GM18511 (cell line): Measurements from ENCODE around the gene ALAS1.

Experiments
- ATAC-seq: cut with Tn5 transposase; IDR thresholded peaks from one replicate; pipeline ENCODE4 v1.9.1; 2021; ENCODE audit warnings: mild to moderate bottlenecking, moderate library complexity; ENCODE audit not compliant: unreplicated experiment

Gene ALAS1

GRCh38 chr3:52198643-52199608 lies 966 bp downstream of the ALAS1 start:
- no peak for ATAC-seq

- no peak for ATAC-seq
Measured at GRCh38 chr3:52200981-52201679, 3.2 kb downstream of the ALAS1 start.

GRCh38 chr3:52202384-52203077 lies 4.6 kb downstream of the ALAS1 start:
- peak; percentile 48 for ATAC-seq

- ATAC-seq: no peak
Measured at GRCh38 chr3:52203701-52204100, 5.7 kb downstream of the ALAS1 start.

GRCh38 chr3:52204337-52205073 lies 6.5 kb downstream of the ALAS1 start:
- no peak for ATAC-seq

GRCh38 chr3:52205727-52206372 lies 7.9 kb downstream of the ALAS1 start:
- ATAC-seq: no peak

- no peak for ATAC-seq
Measured at GRCh38 chr3:52208556-52208955, 10.6 kb downstream of the ALAS1 start.

- ATAC-seq: no peak
Measured at GRCh38 chr3:52210037-52210436, 12.1 kb downstream of the ALAS1 start.

GRCh38 chr3:52210550-52211046 lies 12.6 kb downstream of the ALAS1 start:
- ATAC-seq: no peak

- no peak for ATAC-seq
Measured at GRCh38 chr3:52211268-52211891, 13.4 kb downstream of the ALAS1 start.

GRCh38 chr3:52213005-52213404 lies 15.0 kb downstream of the ALAS1 start:
- no peak for ATAC-seq

GRCh38 chr3:52213901-52214300 lies 15.9 kb downstream of the ALAS1 start:
- ATAC-seq: no peak

GRCh38 chr3:52215351-52215750 lies 17.4 kb downstream of the ALAS1 start:
- ATAC-seq: no peak

GRCh38 chr3:52216585-52217408 lies 18.8 kb downstream of the ALAS1 start:
- ATAC-seq: no peak

- ATAC-seq: no peak
Measured at GRCh38 chr3:52217409-52217805, 19.4 kb downstream of the ALAS1 start.

- no peak for ATAC-seq
Measured at GRCh38 chr3:52218026-52218425, 20.1 kb downstream of the ALAS1 start.

GRCh38 chr3:52218454-52218853 lies 20.5 kb downstream of the ALAS1 start:
- no peak for ATAC-seq

GRCh38 chr3:52218937-52219650 lies 21.1 kb downstream of the ALAS1 start:
- no peak for ATAC-seq
